HG03196 (cell line): ENCODE data around the gene DOCK2.

ENCODE experiments used
- ATAC-seq: cut with Tn5 transposase; IDR thresholded peaks from one replicate; pipeline ENCODE4 v1.9.1; 2021; ENCODE audit not compliant: unreplicated experiment

Gene DOCK2

GRCh38 chr5:169970911-169971765 lies 334.1 kb downstream of the DOCK2 start:
- no peak for ATAC-seq

- ATAC-seq = no peak
Measured at GRCh38 chr5:169971780-169972179, 334.7 kb downstream of the DOCK2 start.

- ATAC-seq = no peak
Measured at GRCh38 chr5:169973056-169973455, 336.0 kb downstream of the DOCK2 start.

- no peak for ATAC-seq
Measured at GRCh38 chr5:169974121-169974770, 337.2 kb downstream of the DOCK2 start.

GRCh38 chr5:169978714-169979113 lies 341.6 kb downstream of the DOCK2 start:
- ATAC-seq = no peak

- ATAC-seq = no peak
Measured at GRCh38 chr5:169979871-169980270, 342.8 kb downstream of the DOCK2 start.

GRCh38 chr5:169980418-169981053 lies 343.5 kb downstream of the DOCK2 start, which contains the start of gene INSYN2B:
Gene INSYN2B, minus strand, starts transcription at chr5:169980495. Its CDS starts 96,597 bp downstream, at chr5:169883898.
- no peak for ATAC-seq

GRCh38 chr5:169988206-169988605 lies 351.1 kb downstream of the DOCK2 start:
- no peak for ATAC-seq

- no peak for ATAC-seq
Measured at GRCh38 chr5:169988947-169989346, 351.9 kb downstream of the DOCK2 start.

- no peak for ATAC-seq
Measured at GRCh38 chr5:169989365-169989764, 352.3 kb downstream of the DOCK2 start.

- ATAC-seq = no peak
Measured at GRCh38 chr5:169991115-169991869, 354.2 kb downstream of the DOCK2 start.

GRCh38 chr5:169992789-169993484 lies 355.9 kb downstream of the DOCK2 start:
- no peak for ATAC-seq

- ATAC-seq = no peak
Measured at GRCh38 chr5:169993485-169993790, 356.4 kb downstream of the DOCK2 start.

- ATAC-seq = no peak
Measured at GRCh38 chr5:169997798-169998197, 360.7 kb downstream of the DOCK2 start.

- ATAC-seq = no peak
Measured at GRCh38 chr5:169999621-170000020, 362.5 kb downstream of the DOCK2 start.

GRCh38 chr5:170000155-170000554 lies 363.1 kb downstream of the DOCK2 start:
- ATAC-seq = no peak

GRCh38 chr5:170006021-170006420 lies 368.9 kb downstream of the DOCK2 start:
- ATAC-seq = no peak

GRCh38 chr5:170008376-170008775 lies 371.3 kb downstream of the DOCK2 start:
- no peak for ATAC-seq

GRCh38 chr5:170010595-170010994 lies 373.5 kb downstream of the DOCK2 start:
- ATAC-seq = no peak

GRCh38 chr5:170011751-170012150 lies 374.7 kb downstream of the DOCK2 start:
- no peak for ATAC-seq

- ATAC-seq = no peak
Measured at GRCh38 chr5:170012622-170013021, 375.5 kb downstream of the DOCK2 start.
